Subcutaneous abdominal adipose tissue (tissue), 5 donors: ENCODE measurements around the gene SSBP3.

ENCODE experiments used
- H3K27ac ChIP-seq: one replicate; pipeline ENCODE4 v1.7.0; 2013; ENCODE audit warnings: low read depth, mild to moderate bottlenecking, inconsistent platforms, low read length, moderate library complexity
- H3K27me3 ChIP-seq, 5 donors: one replicate each; pipeline ENCODE4 v1.7.0; 2013; ENCODE audit warnings: low read length in 5 of 5, inconsistent platforms in 1 of 5; ENCODE audit not compliant: control insufficient read depth in 5 of 5, insufficient read depth in 4 of 5
- H3K36me3 ChIP-seq, 5 donors: one replicate each; pipeline ENCODE4 v1.7.0; 2013; ENCODE audit warnings: low read length in 5 of 5; ENCODE audit not compliant: control insufficient read depth in 5 of 5, insufficient read depth in 5 of 5
- H3K4me1 ChIP-seq, 5 donors: one replicate each; pipeline ENCODE4 v1.7.0; 2013; ENCODE audit warnings: low read length in 5 of 5, mild to moderate bottlenecking in 3 of 5, moderate library complexity in 1 of 5; ENCODE audit not compliant: control insufficient read depth in 5 of 5, insufficient read depth in 5 of 5
- H3K4me3 ChIP-seq, 5 donors: one replicate each; pipeline ENCODE4 v1.7.0; 2013; ENCODE audit warnings: low read length in 5 of 5, low read depth in 1 of 5
- H3K9ac ChIP-seq, 5 donors: one replicate each; pipeline ENCODE4 v1.7.0; 2013; ENCODE audit warnings: low read length in 5 of 5, mild to moderate bottlenecking in 4 of 5, moderate library complexity in 3 of 5
- H3K9me3 ChIP-seq, 5 donors: one replicate each; pipeline ENCODE4 v1.7.0; 2013; ENCODE audit warnings: low read length in 5 of 5; ENCODE audit not compliant: control insufficient read depth in 5 of 5
- donor health status: healthy.
- donor health status: healthy.
- donor health status: healthy.
- donor health status: healthy.
- donor health status: healthy.

SSBP3 gene

GRCh38 chr1:54271341-54271740 is 134.9 kb downstream of the SSBP3 start:
- H3K27ac ChIP-seq: no peak overlapping the region
- no peak overlapping the region for H3K9ac ChIP-seq
- no peaks in the 10 kb centered on the region for H3K9me3 ChIP-seq
- no peaks in the 10 kb centered on the region for H3K27me3 ChIP-seq
- peaks cover 23 to 73% (median 61%) of the 10 kb centered on the region in 5 donors for H3K4me1 ChIP-seq
- no peak overlapping the region for H3K4me3 ChIP-seq
- peaks cover 0 to 2% (median 0%) of the 10 kb centered on the region in 5 donors for H3K36me3 ChIP-seq

DNA sequence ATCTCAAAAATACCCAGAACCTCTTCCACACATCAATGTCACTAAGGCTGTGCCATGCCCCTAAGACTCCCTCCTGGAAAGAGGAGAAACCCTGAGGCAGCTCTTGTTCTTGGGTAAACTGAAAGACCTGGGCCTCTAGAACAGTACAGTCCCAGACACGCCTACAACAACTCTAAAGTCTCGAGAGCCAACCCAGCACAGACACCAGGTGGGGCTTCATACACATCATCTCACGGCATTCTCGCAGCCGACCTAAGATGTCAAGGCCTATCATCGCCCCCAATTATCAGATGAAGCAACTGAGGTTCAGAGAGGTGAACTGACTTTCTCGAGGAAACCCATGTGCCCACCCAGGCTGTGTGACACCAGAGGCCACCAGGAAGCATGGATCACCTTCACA is 135.7 kb downstream of the SSBP3 start:
- Histone ChIP-seq H3K9me3 (no peaks in the 10 kb centered on the region), H3K36me3 (peaks cover 0 to 2% (median 0%) of the 10 kb centered on the region in 5 donors), H3K4me1 (peaks cover 20 to 69% (median 55%) of the 10 kb centered on the region in 5 donors), H3K27ac (no peak overlapping the region), H3K4me3 (no peak overlapping the region), H3K9ac (no peak overlapping the region), H3K27me3 (no peaks in the 10 kb centered on the region)

DNA sequence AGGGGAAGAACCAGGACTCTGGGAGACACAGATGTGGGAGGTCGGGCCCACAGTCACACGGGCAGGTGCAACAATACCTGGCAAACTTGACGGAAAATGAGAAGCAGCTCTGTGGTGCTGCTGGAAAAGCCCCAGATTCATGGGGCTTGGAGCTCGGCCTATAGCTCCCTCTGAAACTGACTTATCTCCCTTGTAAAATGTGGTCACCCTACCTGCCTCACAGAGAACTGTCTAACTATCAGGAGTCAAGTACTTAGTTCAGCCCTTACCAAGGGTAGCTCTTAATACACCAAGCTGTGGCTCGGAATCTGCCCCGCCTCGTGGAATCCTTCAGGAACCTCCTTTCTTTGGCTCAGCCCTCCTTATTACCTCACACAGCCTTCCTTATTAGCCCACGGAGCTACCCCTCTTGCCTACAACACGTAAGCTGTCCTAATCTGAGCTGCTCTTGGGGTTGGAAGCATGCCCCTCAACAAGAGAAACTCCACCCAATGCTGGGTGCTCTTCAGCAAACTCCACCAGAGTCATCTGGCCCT is 137.4 kb downstream of the SSBP3 start:
- H3K9ac ChIP-seq: no peak overlapping the region

DNA sequence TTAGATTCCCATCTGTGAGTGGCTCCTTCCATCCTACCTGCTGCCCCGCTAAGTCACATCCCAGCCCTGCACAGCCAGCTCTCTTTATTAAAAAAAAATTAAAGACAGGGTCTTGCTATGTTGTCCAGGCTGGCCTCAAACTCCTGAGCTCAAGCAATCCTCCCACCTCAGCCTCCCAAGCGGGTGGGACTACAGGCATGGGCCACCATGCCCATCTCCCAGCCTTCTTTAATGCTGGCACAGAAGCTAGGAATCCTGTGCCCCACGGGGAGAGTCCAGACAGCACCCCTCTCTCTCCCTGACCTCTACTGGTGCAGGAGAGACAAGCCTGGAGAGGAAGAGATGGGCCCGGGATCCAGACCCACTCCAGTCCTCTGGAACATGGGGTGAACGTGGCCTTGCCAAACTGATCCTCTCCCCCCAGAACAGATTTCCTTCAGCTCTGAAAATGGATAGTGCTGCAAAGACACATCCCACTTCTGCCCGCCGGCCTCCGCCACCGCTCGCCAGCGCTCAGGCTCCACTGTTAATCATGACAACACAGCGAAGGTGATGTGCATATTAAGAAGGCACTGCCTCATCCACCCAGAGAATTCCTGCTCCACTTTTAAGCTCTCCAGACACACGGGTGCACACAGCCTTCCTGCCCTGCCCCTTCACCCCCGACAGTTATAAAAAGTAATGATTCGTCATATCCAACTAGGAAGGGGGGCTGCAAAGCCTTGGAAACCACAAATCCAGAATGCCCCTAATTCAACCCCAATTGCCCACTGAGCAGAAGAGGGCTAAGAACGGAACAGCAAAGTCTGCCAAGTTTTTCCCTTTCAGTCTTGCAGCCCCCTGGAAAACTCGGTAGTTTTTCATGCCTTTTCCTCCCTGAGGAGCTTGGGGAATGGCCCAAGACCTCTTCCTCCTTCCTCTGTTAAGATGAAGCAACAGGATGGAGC is 138.1 kb downstream of the SSBP3 start:
- no peaks in the 10 kb centered on the region for H3K27me3 ChIP-seq
- H3K27ac ChIP-seq: no peak overlapping the region
- no peak overlapping the region for H3K9ac ChIP-seq
- no peaks in the 10 kb centered on the region for H3K9me3 ChIP-seq
- peaks cover 0 to 2% (median 0%) of the 10 kb centered on the region in 5 donors for H3K36me3 ChIP-seq
- peaks cover 10 to 63% (median 47%) of the 10 kb centered on the region in 5 donors for H3K4me1 ChIP-seq
- H3K4me3 ChIP-seq: no peak overlapping the region

More for the DNA sequence above, 137.4 kb downstream of the SSBP3 start:
- Histone ChIP-seq H3K9me3 (no peaks in the 10 kb centered on the region), H3K27me3 (no peaks in the 10 kb centered on the region), H3K4me3 (no peak overlapping the region), H3K36me3 (peaks cover 0 to 2% (median 0%) of the 10 kb centered on the region in 5 donors), H3K27ac (no peak overlapping the region), H3K4me1 (peaks cover 12 to 66% (median 53%) of the 10 kb centered on the region in 5 donors)

- Histone ChIP-seq H3K27ac (no peak overlapping the region), H3K4me1 (peaks cover 5 to 51% (median 37%) of the 10 kb centered on the region in 5 donors)
Measured at GRCh38 chr1:54266908-54267307, 139.3 kb downstream of the SSBP3 start.

GRCh38 chr1:54266195-54266594 is 140.0 kb downstream of the SSBP3 start:
- H3K9ac ChIP-seq: no peak overlapping the region
- no peak overlapping the region for H3K4me3 ChIP-seq

More at GRCh38 chr1:54266908-54267307, 139.3 kb downstream of the SSBP3 start:
- H3K9ac ChIP-seq: no peak overlapping the region
- H3K9me3 ChIP-seq: no peaks in the 10 kb centered on the region
- H3K27me3 ChIP-seq: no peaks in the 10 kb centered on the region
- H3K36me3 ChIP-seq: peaks cover 0 to 2% (median 0%) of the 10 kb centered on the region in 5 donors
- no peak overlapping the region for H3K4me3 ChIP-seq

GRCh38 chr1:54265659-54266058 is 140.5 kb downstream of the SSBP3 start:
- H3K27me3 ChIP-seq: no peaks in the 10 kb centered on the region
- H3K9ac ChIP-seq: no peak overlapping the region
- peaks cover 0 to 10% (median 0%) of the 10 kb centered on the region in 5 donors for H3K36me3 ChIP-seq
- H3K4me1 ChIP-seq: peaks cover 5 to 41% (median 32%) of the 10 kb centered on the region in 5 donors
- H3K4me3 ChIP-seq: no peak overlapping the region
- no peaks in the 10 kb centered on the region for H3K9me3 ChIP-seq
- no peak overlapping the region for H3K27ac ChIP-seq

More at GRCh38 chr1:54266195-54266594, 140.0 kb downstream of the SSBP3 start:
- Histone ChIP-seq H3K4me1 (peaks cover 5 to 46% (median 34%) of the 10 kb centered on the region in 5 donors), H3K9me3 (no peaks in the 10 kb centered on the region), H3K27ac (no peak overlapping the region), H3K27me3 (no peaks in the 10 kb centered on the region), H3K36me3 (peaks cover 0 to 5% (median 0%) of the 10 kb centered on the region in 5 donors)

DNA sequence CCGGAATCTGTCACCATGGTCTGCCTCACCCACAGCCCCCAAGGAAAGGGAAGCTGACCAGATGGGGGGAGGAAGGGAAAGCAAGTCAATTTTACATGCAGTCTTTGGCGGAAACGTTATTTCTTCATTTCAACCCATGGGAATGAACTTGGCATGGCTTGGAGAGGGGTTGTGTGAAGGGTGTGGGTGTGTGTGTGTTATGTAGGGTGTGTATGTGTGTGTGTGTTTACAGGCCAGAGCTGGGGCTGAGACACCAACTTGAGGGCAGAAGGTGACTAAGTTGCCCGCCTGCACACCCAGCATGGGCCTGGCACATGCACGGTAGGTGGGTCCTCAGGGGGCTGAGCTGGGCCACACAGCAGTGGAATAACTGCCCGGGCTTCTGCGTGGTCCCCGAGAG is 141.1 kb downstream of the SSBP3 start:
- Histone ChIP-seq H3K4me3 (no peak overlapping the region), H3K36me3 (peaks cover 0 to 13% (median 0%) of the 10 kb centered on the region in 5 donors), H3K4me1 (peaks cover 5 to 41% (median 32%) of the 10 kb centered on the region in 5 donors), H3K27me3 (no peaks in the 10 kb centered on the region), H3K9me3 (no peaks in the 10 kb centered on the region), H3K27ac (no peak overlapping the region), H3K9ac (no peak overlapping the region)

DNA sequence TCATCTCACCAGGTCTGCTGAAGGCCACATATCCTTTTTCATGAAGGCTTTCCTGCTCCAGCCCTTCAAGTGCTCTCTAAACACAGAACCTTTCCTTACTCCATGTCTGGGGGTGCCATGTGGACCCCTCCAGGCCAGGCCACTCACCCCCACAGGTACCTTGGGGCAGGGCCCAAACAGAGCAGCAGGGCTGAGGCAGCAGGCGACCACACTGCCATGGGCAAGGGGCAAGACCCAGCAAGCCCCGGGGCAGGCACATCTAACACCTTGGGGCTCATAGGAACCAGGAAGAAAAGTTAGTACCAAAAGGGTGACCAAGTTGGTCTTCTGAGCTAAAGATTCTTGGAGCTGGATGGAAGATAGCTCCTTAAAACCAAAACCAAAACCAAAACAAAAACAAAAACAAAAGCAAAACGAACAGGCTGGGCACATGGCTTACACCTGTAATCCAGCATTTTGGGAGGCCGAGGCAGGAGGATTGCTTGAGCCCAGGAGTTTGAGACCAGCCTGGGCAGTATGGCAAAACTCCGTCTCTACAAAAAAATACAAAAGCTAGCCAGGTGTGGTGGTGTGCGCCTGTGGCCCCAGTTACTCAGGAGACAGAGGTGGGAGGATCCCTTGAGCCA is 142.5 kb downstream of the SSBP3 start:
- Histone ChIP-seq H3K4me1 (peaks cover 5 to 36% (median 27%) of the 10 kb centered on the region in 5 donors), H3K4me3 (no peak overlapping the region), H3K27me3 (no peaks in the 10 kb centered on the region), H3K9ac (no peak overlapping the region), H3K36me3 (peaks cover 0 to 14% (median 0%) of the 10 kb centered on the region in 5 donors), H3K27ac (no peak overlapping the region), H3K9me3 (no peaks in the 10 kb centered on the region)
